ENCODE measurements around the gene SHANK2.

The SHANK2 gene

GRCh38 chr11:71207563-71207962 lies 44.8 kb downstream of the SHANK2 start:
- peak overlapping the region; percentile 95 for H3K27ac ChIP-seq
- no peak for TF ChIP-seq CTCF (conservative IDR thresholded peaks at IDR 0.05)

- peak overlapping the region; percentile 95 for H3K27ac ChIP-seq
- TF ChIP-seq CTCF (conservative IDR thresholded peaks at IDR 0.05) = no peak
These were observed 46.2 kb downstream of the SHANK2 start for GRCh38 chr11:71206186-71206585.

GRCh38 chr11:71204748-71205664 lies 47.4 kb downstream of the SHANK2 start:
- peak overlapping the region; percentile 95 for H3K27ac ChIP-seq
- no peak for TF ChIP-seq CTCF (conservative IDR thresholded peaks at IDR 0.05)

- TF ChIP-seq CTCF (conservative IDR thresholded peaks at IDR 0.05) = no peak
- H3K27ac ChIP-seq = peak overlapping the region; percentile 95
These were observed 48.1 kb downstream of the SHANK2 start for GRCh38 chr11:71204294-71204693.

GRCh38 chr11:71203681-71204080 lies 48.7 kb downstream of the SHANK2 start:
- no peak for TF ChIP-seq CTCF (conservative IDR thresholded peaks at IDR 0.05)
- H3K27ac ChIP-seq = peak overlapping the region; percentile 95; the same call in 1 of the 2 replicates

- TF ChIP-seq CTCF (conservative IDR thresholded peaks at IDR 0.05) = no peak
These were observed 49.4 kb downstream of the SHANK2 start for GRCh38 chr11:71202966-71203365.

GRCh38 chr11:71202598-71202944 lies 49.8 kb downstream of the SHANK2 start:
- TF ChIP-seq CTCF (conservative IDR thresholded peaks at IDR 0.05) = no peak
- no peak overlapping the region for H3K27ac ChIP-seq

More at GRCh38 chr11:71202966-71203365, 49.4 kb downstream of the SHANK2 start:
- H3K27ac ChIP-seq = no peak overlapping the region
